Activated T-cell treated with anti-CD3 and anti-CD28 coated beads for 1 hour (primary cell): ENCODE results near the gene FRA10AC1.

Experiments
- DNase-seq: peaks from one replicate; pipeline ENCODE4 v3.0.0-alpha.2; 2020; ENCODE audit warnings: low read depth

The FRA10AC1 gene

GRCh38 chr10:93702210-93703001 lies at the start of gene FRA10AC1:
FRA10AC1 (minus strand) TSS chr10:93702592; CDS start chr10:93700106, 2,486 bp downstream.
- DNase-seq = peak; percentile 85

- no peak for DNase-seq
These were observed 49.4 kb upstream of the FRA10AC1 start for GRCh38 chr10:93751832-93752231.

DNA sequence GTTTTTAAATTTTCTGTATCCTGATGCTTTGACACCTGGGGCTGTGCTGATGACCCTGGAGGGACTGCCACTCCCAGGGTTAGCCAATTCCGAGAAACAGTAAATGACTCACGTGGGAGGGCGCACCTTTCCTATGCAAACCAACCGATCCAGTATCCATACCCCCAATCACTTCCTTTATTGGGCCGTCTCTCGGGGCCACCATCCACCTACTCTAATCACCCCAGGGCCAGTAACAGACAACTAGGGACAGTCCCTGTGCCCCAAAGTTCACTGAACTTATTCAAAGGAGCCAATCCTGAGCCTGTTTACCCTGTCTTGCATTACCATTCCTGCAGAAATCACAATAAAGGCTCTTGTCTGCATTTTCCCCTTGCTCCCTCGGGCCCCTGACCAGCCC lies 48.7 kb upstream of the FRA10AC1 start:
- DNase-seq = no peak

DNA sequence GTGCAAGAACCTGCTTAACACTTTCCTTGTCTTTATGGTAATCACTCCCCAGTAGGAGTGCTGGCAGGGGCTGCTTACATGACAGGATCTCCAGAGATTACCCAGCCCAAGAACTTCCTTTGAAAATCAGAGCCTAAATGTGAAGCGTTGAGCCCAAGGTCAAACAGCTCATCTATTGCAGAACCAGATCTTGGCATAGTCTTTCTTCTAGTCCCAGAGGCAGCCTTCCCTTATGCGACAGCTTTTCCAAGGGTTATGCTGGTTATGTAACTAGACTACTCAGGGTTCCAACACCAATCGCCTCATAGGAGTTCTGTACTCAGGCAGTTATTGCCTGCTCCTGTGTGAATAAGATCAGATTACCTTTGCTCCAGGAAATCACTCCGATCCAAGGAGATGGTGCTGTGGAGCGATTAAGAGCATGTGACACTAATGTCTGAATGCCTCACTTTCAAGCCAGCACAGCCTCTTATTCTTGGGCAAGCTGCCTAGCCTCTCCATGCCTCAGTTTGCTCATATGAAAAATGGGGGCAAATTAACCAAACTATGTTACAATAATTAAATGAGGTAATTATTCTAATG lies 46.9 kb upstream of the FRA10AC1 start:
- no peak for DNase-seq

DNA sequence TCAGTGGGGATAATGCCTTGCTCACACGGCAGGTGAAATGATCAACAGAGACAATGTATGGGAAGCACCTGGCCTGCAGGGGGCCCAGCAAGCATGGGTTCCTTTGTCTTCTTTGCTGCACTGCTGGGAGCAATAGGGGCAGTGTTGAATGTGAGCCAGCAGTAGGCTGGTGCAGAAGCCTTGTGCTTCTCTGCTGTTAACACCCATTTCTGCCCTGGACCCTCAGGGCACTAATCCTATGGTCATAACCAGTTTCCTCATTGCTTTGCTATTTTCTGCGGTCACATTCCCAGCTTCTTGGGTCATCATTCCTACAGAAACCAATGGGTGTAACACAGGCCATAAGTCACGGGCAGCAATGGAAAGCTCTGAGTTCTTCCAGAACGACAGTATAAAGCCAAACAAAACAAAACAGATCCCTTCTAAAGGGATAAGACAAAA lies 44.5 kb upstream of the FRA10AC1 start:
- no peak for DNase-seq

GRCh38 chr10:93745408-93746065 lies 43.1 kb upstream of the FRA10AC1 start:
- no peak for DNase-seq

GRCh38 chr10:93742633-93743349 lies 40.4 kb upstream of the FRA10AC1 start:
- no peak for DNase-seq

DNA sequence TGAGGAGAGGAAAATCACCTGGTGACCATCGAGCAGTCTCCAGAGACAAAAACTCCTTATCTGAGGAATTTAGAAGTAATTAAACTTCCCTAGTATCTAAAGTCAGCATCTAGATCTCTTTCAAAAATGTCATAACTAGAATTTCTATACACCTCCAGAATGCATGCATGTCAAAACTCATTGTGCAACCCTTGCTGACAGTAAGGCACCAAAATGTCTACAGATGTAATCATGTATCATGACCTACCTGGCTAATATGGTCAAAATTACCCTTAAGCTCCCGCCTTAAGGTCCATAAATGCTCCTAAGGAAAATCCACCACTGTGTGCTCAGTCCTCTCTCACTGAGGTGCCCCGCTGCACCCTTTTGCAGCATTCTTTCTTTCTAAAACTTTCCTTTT lies 39.0 kb upstream of the FRA10AC1 start:
- no peak for DNase-seq

- DNase-seq = no peak
These were observed 23.6 kb upstream of the FRA10AC1 start for GRCh38 chr10:93726024-93726423.

DNA sequence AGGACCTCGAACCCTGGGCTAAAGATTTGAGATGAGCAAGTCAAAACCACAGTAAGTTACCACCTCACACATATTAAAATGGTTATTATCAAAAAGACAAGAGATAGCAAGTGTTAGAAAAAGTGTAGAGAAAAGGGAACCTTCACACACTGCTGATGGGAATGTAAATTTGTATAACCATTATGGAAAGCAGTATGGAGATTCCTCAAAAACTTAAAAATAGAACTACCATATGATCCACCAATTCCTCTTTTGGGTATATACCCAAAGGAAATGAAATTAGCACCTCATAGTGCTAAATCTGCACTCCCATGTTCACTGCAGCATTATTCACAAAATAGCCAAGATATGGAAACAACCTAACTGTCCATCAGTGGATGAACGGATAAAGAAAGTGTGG lies 20.8 kb upstream of the FRA10AC1 start:
- DNase-seq = no peak

- no peak for DNase-seq
These were observed 20.2 kb upstream of the FRA10AC1 start for GRCh38 chr10:93722550-93722949.

DNA sequence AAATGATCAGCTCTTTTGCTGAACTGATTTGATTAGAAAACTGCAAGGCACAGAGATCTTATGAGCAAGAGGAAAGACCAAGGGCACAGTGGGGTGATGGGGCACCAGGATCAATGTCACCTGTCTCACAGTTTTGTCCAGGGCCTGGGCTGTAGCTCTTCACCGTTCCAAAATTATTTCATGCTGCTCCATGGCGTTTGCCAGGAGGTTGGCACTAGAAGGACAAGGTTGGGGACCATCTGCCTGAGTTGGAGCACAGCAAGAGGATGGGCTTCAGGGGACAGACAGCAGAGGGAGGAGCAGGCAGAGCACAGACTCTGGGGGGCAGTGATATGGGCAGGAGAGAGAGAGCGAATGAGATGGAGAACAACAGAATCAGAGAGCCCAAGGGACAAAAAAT lies 17.5 kb upstream of the FRA10AC1 start:
- DNase-seq = no peak

DNA sequence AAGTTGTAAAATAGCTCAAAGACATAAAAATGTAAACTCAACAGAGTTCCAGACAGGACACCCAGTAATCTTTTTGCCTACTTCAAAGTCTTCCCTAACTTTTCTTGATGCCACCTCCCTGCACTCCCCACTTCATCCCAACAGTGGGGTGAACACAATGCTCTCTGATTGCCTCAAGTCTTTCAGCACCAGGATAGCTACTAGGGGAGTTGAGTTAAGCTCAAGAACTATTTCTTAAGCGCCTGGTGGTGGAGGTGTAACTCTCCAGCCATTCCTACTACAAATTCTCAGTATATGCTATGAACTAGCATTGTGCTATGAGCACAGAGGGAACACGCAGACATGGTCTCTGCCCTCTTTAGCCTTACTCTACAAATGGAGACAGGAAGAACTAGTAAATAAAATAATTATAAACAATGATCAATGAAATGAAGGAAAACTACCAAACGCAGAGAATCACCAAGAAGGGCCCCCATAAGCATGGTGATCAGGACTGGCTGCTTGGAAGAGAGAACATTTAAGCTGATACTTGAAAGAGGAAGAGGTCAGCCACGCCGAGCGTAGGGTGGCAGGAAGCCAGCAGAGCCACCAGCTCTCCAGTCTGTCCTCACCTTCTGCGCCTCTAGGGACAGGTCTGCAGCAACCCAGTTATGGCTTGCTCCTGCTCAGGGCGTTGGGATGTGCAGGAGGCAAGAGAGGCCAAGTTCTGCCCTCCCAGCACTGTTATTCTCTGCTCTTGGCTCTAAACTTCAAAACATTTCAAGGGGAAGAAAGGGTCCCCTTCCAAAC lies 16.7 kb upstream of the FRA10AC1 start:
- no peak for DNase-seq

- no peak for DNase-seq
These were observed 14.4 kb upstream of the FRA10AC1 start for GRCh38 chr10:93716766-93717165.

- DNase-seq = no peak
These were observed 13.0 kb upstream of the FRA10AC1 start for GRCh38 chr10:93715345-93715744.

DNA sequence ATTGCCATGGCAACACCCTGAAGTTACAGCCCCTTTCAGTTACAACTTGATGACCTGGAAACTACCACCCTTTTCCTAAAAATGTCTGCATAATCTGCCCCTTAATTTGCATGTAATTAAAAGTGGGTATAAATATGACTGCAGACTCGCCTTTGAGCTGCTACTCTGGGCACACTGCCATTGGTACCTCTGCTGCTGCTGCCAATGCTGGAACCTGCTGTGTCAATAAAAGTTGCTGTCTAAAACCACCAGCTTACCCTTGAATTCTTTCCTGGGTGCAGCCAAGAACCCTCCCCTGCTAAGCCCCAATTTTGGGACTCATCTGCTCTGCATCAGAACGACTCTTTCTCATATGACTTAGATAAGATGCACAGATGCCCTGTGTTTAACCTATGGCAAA lies 10.2 kb upstream of the FRA10AC1 start:
- DNase-seq = no peak

DNA sequence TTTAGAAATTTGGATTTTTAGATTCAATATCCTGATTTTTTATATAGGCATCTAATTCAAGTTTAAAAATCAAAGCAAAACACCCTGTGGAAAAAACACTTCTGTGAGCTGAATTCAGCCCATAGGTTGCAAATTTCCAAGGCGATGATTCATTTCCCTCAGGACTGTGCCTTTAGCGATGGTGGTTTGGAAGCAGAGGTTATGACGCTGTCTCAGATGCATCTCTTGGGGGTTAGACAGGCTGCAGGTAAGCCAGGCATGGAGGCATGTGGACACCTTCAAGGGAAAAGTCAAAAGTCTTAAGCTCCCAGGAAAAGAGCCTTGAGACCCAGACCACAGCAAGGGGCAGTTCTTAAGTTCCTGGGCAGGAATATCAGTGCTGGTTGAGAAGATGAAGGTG lies 9.5 kb upstream of the FRA10AC1 start:
- no peak for DNase-seq

GRCh38 chr10:93710333-93710909 lies 8.0 kb upstream of the FRA10AC1 start:
- no peak for DNase-seq

DNA sequence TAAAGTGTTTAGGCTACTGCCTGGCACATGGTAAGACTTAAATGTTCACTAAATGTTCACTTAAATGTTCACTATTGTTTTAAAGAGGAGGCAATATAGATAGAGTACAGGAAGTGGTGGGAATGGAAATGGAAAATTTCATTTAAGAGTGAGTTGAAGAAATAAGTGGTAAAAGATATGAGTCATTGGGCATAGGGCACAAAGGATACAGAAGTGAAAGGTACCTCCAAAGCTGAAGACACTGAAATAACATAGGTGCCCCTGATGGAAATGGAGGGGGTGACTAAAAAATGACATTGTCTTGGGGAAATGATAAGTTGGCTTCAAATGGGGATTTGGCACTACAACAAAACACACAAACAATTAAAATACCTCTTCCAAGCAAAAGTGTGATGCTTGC lies 5.2 kb upstream of the FRA10AC1 start:
- DNase-seq = no peak

GRCh38 chr10:93704451-93704850 lies 2.1 kb upstream of the FRA10AC1 start:
- no peak for DNase-seq

- DNase-seq = no peak
These were observed 1.4 kb upstream of the FRA10AC1 start for GRCh38 chr10:93703841-93704240.
